Stimulated activated naive CD4-positive, alpha-beta T cell (primary cell): ENCODE measurements around the gene PROSER3.

Source experiments
- DNase-seq, 6 experiments: peaks; one replicate each; lab custom pipeline; 2025; lab: John Stamatoyannopoulos, UW

PROSER3 gene

GRCh38 chr19:35738021-35738886 is 19.7 kb upstream of the PROSER3 start:
- DNase-seq: no peak

GRCh38 chr19:35738887-35739229 is 19.1 kb upstream of the PROSER3 start:
- DNase-seq: no peak

- DNase-seq: no peak
Observed at GRCh38 chr19:35739275-35740107, 18.5 kb upstream of the PROSER3 start.

- DNase-seq: no peak
Observed at GRCh38 chr19:35740108-35740422, 17.9 kb upstream of the PROSER3 start.

- peak; percentile 89 to 95 (median 91) for DNase-seq
Observed at GRCh38 chr19:35740423-35741202, 17.4 kb upstream of the PROSER3 start.

- peak in 1 of 6 experiments; percentile 64 for DNase-seq
Observed at GRCh38 chr19:35741203-35741515, 16.8 kb upstream of the PROSER3 start.

GRCh38 chr19:35742121-35742724 is 15.8 kb upstream of the PROSER3 start, which contains the start of gene IGFLR1:
Gene IGFLR1, minus strand, starts transcription at chr19:35742452. Its CDS starts 1,272 bp downstream, at chr19:35741180.
- DNase-seq: peak; percentile 36 to 77 (median 56)

- no peak for DNase-seq
Observed at GRCh38 chr19:35743640-35744429, 14.1 kb upstream of the PROSER3 start.

GRCh38 chr19:35744430-35745327 is 13.3 kb upstream of the PROSER3 start:
- peak; percentile 88 to 99 (median 93) for DNase-seq

GRCh38 chr19:35745328-35746086 is 12.5 kb upstream of the PROSER3 start, which contains the start of the genes PSENEN and U2AF1L4:
Gene PSENEN, plus strand, starts transcription at chr19:35745651. Its CDS starts 280 bp downstream, at chr19:35745931.
Gene U2AF1L4, minus strand, starts transcription at chr19:35745418. Its CDS starts 27 bp downstream, at chr19:35745391.
- DNase-seq: peak; percentile 89 to 97 (median 96)

GRCh38 chr19:35746087-35746462 is 11.9 kb upstream of the PROSER3 start:
- DNase-seq: no peak

- DNase-seq: no peak
Observed at GRCh38 chr19:35746531-35746930, 11.4 kb upstream of the PROSER3 start.

GRCh38 chr19:35748106-35749020 is 9.6 kb upstream of the PROSER3 start, which contains the start of gene LIN37:
Gene LIN37, plus strand, starts transcription at chr19:35748576. Its CDS starts 149 bp downstream, at chr19:35748725.
- peak; percentile 95 to 99 (median 98) for DNase-seq

- no peak for DNase-seq
Observed at GRCh38 chr19:35750167-35750566, 7.8 kb upstream of the PROSER3 start.

- no peak for DNase-seq
Observed at GRCh38 chr19:35751839-35752745, 5.9 kb upstream of the PROSER3 start.

- no peak for DNase-seq
Observed at GRCh38 chr19:35752746-35753350, 5.1 kb upstream of the PROSER3 start.
